Upper lobe of right lung (tissue), 1 donor: ENCODE measurements around the gene CDC45. TPM values are rescaled to one million over a fixed set of nuclear protein-coding genes. Genes with fewer than 3 reads are reported as not detected.
A peak's percentile ranks its signal among the peaks of the same experiment; 100 is the strongest.

ENCODE experiments used
- ATAC-seq: fragments of 200-7000 bp; cut with Tn5 transposase; one replicate; pipeline ENCODE4 v1.9.1; 2020; ENCODE audit warnings: mild to moderate bottlenecking, moderate library complexity
- DNase-seq: peaks from one replicate; pipeline ENCODE4 v3.0.0-alpha.2; 2020
- H3K27ac ChIP-seq: fragments of 200-600 bp; one replicate; pipeline ENCODE4 v1.8.0; 2022
- H3K27me3 ChIP-seq: fragments of 200-600 bp; one replicate; pipeline ENCODE4 v1.8.0; 2022; ENCODE audit warnings: mild to moderate bottlenecking
- H3K36me3 ChIP-seq: fragments of 200-600 bp; one replicate; pipeline ENCODE4 v1.8.0; 2022
- H3K4me1 ChIP-seq: fragments of 200-600 bp; one replicate; pipeline ENCODE4 v1.8.0; 2022
- H3K4me3 ChIP-seq: fragments of 200-600 bp; one replicate; pipeline ENCODE4 v1.8.0; 2022; ENCODE audit warnings: mild to moderate bottlenecking
- H3K9me3 ChIP-seq: fragments of 200-600 bp; one replicate; pipeline ENCODE4 v1.8.0; 2022
- intact Hi-C: fragments of 100-400 bp; cut with DNase I; formaldehyde crosslinking; loops from one replicate; pipeline ENCODE4 v1.11.0; 2022
- total RNA-seq: library from RNA; stranded (reverse); fragmentation: NEBNext Ultra II Directional; extraction: Animal tissue kit (Norgen Biotek cat#: 25700); gene quantifications from one replicate; pipeline ENCODE4 v1.2.1, GENCODE V29; 2021
- TF ChIP-seq, protein P1 (sequence below): fragments of 200-600 bp; IDR thresholded peaks from one replicate; pipeline ENCODE4 v1.8.0; 2022; ENCODE audit warnings: antibody characterized with exemption
- donor health status: DM: no; HTN: yes; CAD: no; lungs with severe emphysema.

CDC45 gene
- total RNA-seq, 1 donor from 2014 or later: 0.58 TPM

DNA sequence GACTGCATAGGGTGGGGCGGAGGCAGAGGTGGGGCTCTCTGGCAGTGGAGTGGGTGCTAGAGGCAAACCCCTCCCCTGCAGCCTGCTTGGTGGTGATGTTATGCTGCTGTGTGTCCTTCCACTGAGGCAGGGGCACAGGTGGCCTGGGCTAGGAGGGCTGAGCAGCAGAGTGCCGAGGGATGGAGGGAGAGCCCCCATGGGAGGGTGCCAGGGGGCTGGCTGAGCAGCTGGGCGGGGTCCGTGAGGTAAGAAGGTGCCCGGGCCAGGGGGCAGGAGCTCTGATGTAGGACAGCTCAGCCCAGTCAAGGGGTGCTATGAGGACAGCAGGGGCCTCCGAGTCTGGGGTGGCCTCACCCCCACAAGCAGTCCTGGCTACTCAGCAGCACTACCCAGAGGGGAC is 40.3 kb downstream of the CDC45 start:
- peak overlapping the region; percentile 78 for H3K27ac ChIP-seq
- H3K27me3 ChIP-seq: peaks cover 21% of the 10 kb centered on the region

DNA sequence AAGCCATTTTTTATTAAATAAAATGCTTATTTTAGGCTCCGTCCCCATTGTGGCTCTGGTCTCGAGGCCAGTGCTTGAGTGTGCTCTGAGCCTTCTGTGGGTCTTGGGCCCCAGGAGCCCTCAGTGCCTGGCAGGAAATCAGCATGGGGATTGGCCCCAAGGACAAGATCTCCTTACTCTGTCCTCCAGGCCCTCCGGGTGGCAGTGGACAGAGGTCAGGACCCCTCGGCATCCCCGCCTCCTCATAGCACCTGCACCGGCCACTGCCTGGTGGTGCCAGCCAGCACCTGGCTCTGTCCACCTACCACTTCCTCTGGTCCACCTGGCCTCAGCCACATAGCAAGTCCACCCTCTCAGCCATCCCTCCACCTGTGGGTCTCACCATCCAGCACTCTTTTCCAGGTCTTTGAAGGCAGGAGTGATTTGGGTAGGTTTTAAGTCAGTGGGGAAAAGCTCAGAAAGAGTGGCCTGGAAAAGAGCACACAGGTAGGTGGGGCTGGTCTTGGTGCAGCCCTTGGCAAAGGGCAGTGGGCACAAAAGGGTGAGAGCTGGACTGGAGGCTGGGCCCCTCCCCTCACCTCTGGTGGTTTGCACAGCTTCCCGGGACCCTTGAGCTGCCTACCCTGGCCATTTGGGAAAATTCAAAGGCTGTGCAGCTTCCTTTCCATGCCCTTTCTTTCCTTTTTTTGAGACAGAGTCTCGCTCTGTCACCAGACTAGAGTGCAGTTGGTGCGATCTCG is 41.0 kb downstream of the CDC45 start:
- peak overlapping the region; percentile 49 for H3K4me3 ChIP-seq
- DNase-seq (peak; percentile 19), ATAC-seq (no peak)
- H3K36me3 ChIP-seq: peaks cover 4% of the 10 kb centered on the region
- no peaks in the 10 kb centered on the region for H3K4me1 ChIP-seq
- H3K27me3 ChIP-seq: peaks cover 29% of the 10 kb centered on the region
- intact Hi-C loops: loop anchor here (10.0 kb wide), 1 partner anchor 94 kb away; no protein-coding TSS in a partner anchor
- peak overlapping the region; percentile 78 for H3K27ac ChIP-seq
- no peaks in the 10 kb centered on the region for H3K9me3 ChIP-seq
- TF ChIP-seq, protein P1, sequence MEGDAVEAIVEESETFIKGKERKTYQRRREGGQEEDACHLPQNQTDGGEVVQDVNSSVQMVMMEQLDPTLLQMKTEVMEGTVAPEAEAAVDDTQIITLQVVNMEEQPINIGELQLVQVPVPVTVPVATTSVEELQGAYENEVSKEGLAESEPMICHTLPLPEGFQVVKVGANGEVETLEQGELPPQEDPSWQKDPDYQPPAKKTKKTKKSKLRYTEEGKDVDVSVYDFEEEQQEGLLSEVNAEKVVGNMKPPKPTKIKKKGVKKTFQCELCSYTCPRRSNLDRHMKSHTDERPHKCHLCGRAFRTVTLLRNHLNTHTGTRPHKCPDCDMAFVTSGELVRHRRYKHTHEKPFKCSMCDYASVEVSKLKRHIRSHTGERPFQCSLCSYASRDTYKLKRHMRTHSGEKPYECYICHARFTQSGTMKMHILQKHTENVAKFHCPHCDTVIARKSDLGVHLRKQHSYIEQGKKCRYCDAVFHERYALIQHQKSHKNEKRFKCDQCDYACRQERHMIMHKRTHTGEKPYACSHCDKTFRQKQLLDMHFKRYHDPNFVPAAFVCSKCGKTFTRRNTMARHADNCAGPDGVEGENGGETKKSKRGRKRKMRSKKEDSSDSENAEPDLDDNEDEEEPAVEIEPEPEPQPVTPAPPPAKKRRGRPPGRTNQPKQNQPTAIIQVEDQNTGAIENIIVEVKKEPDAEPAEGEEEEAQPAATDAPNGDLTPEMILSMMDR: no peak

More for the DNA sequence above, 40.3 kb downstream of the CDC45 start:
- ATAC-seq: no peak
- DNase-seq: no peak
- Histone ChIP-seq H3K36me3 (peaks cover 4% of the 10 kb centered on the region), H3K4me3 (peak overlapping the region; percentile 49), H3K4me1 (no peaks in the 10 kb centered on the region), H3K9me3 (no peaks in the 10 kb centered on the region)
- intact Hi-C loops: loop anchor here (10.0 kb wide), 1 partner anchor 95 kb away; no protein-coding TSS in a partner anchor
- TF ChIP-seq, protein P1: no peak

DNA sequence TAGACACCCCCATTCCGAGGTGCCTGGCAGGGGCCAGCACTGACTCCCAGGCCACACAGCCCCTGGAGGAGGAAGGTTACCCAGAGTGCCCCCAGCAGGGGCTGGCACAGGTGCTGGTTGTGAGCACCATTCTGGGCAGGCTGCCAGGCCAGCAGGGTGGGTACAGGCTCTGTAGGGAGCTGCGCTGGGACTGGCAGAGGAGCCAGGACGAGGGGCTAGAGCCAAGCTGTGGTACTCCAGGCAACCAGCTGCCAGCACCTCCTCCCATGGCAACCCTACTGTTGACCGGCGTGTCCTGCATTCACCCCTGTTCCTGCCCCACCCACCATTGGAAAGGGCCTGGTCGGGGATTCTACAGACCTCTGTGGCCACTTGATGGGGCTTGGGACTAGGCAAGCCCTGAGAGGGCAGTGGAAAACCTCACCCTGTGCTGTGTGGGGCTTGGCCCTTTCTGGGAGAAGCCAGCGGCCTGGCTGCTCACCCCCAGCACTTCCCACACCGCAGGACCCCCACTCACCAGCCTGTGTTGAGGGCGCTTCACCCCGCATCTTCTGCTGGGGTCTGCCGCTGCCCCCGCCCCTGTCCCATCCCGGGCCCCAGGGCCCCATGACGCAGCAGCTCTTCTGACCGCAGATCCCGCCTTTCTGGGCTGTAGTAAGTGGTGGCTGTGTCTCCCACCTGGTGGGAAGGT is 42.6 kb downstream of the CDC45 start:
- Histone ChIP-seq H3K9me3 (no peaks in the 10 kb centered on the region), H3K4me3 (peak overlapping the region; percentile 49), H3K27me3 (peaks cover 35% of the 10 kb centered on the region), H3K36me3 (peaks cover 4% of the 10 kb centered on the region), H3K27ac (peak overlapping the region; percentile 78), H3K4me1 (no peaks in the 10 kb centered on the region)
- DNase-seq (no peak), ATAC-seq (no peak)
- TF ChIP-seq, protein P1: no peak
- intact Hi-C loops: loop anchor here (10.0 kb wide), 1 partner anchor 92 kb away; no protein-coding TSS in a partner anchor

DNA sequence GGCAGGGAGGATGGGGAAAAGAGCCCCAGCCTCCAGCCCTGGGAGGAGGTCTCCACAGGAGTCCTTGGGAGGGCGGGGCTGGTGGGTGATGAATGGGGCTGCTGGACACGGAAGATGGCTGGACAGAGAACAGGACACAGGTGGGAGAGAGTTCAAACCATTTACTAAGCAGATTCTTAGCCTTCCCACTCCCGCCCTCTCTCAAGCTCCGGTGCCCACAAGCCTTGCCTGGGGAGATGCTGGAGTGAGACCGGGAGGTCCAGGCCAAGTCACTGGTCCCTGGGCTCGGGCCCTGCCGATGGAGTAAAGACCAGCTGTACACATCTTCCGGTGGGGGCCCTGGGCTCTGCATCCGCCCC is 43.1 kb downstream of the CDC45 start:
- Histone ChIP-seq H3K9me3 (no peaks in the 10 kb centered on the region), H3K27ac (peak overlapping the region; percentile 78), H3K4me1 (peaks cover 3% of the 10 kb centered on the region), H3K27me3 (peaks cover 35% of the 10 kb centered on the region), H3K4me3 (peak overlapping the region; percentile 49), H3K36me3 (peaks cover 4% of the 10 kb centered on the region)
- no peak for DNase-seq
- intact Hi-C loops: loop anchor here (10.0 kb wide), 1 partner anchor 92 kb away; no protein-coding TSS in a partner anchor
- no peak for ATAC-seq
- TF ChIP-seq, protein P1: no peak

DNA sequence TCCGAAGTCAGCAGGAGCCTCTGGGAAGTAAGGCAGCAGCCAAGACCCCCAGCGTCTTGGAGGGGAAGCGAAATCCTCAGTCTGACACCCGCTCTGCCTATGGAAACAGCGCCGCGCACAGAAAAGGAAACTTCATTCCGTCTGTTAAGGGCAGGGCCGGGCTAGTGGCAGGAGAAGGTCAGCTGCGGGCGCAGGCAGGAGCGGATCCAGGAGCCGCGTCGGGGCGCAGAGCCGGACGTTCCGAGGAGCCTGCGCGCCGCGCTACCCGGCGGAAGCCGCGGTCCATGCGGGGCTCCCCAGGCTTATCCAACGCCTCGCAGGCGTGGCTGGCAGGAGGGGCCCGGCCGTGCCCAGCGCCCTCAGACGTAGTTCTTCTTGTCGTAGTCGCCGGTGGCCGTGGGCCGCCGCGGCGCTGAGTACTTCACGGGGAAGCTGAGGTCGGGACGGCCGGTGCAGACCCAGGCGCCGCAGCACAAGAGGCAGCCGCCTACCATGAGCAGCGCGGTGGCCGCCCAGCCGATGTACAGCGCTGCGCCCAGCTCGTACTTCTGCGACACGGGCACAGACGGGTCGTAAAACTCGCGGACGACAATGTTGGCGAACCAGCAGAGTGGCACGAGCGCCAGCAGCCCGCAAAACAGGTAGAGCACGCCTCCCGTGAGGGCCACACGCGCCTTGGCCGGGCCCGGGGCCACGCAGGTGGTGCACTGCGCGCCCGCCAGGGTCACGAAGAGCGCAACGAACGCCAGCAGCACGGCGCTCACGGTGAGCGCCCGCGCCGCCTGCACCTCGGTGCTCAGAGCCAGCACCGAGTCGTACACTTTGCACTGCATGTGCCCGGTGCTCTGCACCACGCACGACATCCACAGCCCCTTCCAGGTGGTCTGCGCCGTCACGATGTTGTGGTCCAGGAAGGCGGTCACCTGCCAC is 43.8 kb downstream of the CDC45 start:
- no peak for ATAC-seq
- TF ChIP-seq, protein P1: no peak
- peaks cover 39% of the 10 kb centered on the region for H3K27me3 ChIP-seq
- peaks cover 4% of the 10 kb centered on the region for H3K36me3 ChIP-seq
- DNase-seq: no peak
- H3K4me1 ChIP-seq: peaks cover 5% of the 10 kb centered on the region
- peak overlapping the region; percentile 78 for H3K27ac ChIP-seq
- intact Hi-C loops: loop anchor here (10.0 kb wide), 1 partner anchor 91 kb away; no protein-coding TSS in a partner anchor
- H3K9me3 ChIP-seq: no peaks in the 10 kb centered on the region
- peak overlapping the region; percentile 49 for H3K4me3 ChIP-seq
